Stimulated activated CD8-positive, alpha-beta memory T cell treated with anti-CD3 and anti-CD28 coated beads, Interleukin-12 subunit alpha, Interleukin-12 subunit beta, amount 100 ng/mL, for 1 hour (primary cell): ENCODE measurements around the gene FOLR3.
"Not testable (repeated sequence)": the region's sequence is repeated elsewhere in the genome, so short reads cannot be mapped to it uniquely, and the experiment has no call there.

ENCODE experiments used
- DNase-seq: peaks from one replicate; pipeline ENCODE4 v3.0.0-alpha.2; 2020; ENCODE audit warnings: low read depth

FOLR3 gene

DNA sequence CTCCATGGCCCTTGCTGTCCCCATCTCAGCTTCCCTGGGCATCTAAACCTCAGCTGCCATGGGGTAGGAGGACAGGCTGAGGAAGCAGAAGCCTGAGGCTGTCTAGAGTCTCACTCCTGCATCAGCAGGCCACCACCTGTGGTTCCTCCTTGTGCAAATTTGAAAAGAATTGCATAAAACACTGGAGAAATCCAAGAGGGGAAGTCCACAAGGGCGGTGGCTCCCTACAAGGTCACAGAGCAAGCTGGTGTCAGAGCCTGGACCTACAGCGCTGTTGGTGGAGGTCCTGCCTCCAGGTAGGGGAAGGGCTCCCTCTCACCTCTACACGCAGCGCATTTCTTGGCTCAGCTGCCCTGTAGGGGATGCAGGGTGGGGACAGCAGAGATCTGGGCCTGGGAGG lies at the start of gene FOLR3:
Gene FOLR3 (plus strand): TSS at position 253 of the 400 bp plus-strand sequence. CDS start 228 bp downstream, outside the sequence.
- DNase-seq, result not testable (repeated sequence)

DNA sequence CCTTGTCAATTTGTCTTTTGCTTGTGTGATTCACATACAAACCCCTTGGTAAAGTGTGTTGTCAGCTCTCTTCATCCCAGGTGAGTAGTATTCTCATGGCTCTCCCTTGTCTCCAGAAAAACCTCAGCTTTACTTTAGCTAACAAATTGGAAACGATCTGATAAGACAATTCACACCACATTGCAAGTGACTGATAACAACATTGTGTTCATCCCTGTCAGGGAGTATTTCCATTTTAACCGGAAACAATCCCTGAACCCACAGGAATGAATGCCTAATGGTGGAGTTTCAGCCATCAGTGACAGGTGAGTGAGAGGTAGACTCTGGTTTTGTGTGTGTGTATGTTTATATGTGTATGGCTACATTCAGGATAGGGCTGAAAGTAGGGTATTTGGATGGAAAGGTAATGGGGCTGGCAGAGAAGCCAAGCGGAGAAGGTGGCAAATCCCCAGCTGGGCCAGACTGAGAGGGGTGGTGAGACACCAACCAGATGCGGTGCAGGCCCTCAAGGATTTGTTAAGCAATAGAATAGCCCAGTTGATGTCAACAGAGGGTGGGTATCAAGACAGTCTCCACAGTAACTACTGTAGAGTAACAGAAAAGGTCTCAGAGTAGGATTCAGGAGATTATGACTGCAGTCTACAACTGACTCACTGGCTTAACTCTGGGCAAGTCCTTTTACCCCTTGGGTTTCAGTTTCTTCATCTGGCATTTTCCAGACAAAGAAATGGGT lies 47.3 kb upstream of the FOLR3 start:
- DNase-seq, result no peak

DNA sequence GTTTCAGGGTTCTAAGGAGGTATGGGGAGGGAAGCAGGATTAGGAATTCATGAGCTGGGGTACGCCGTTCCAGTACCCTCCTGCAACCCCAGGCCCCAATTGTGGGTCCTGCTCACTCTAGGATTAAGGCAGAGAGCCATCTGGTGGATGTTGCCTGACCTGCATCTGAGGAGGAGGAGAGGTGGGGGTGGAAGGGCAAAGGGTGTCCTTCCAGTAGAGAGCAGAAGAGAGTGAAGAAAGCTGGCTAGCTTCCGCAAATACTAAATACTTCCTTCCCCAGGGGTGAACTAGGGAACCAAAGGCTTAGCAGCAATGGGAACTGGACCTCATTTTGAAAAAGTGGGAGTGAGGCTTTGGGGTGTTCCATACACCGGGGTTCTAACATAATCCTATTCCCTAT lies 44.2 kb upstream of the FOLR3 start:
- peak; percentile 45 for DNase-seq

DNA sequence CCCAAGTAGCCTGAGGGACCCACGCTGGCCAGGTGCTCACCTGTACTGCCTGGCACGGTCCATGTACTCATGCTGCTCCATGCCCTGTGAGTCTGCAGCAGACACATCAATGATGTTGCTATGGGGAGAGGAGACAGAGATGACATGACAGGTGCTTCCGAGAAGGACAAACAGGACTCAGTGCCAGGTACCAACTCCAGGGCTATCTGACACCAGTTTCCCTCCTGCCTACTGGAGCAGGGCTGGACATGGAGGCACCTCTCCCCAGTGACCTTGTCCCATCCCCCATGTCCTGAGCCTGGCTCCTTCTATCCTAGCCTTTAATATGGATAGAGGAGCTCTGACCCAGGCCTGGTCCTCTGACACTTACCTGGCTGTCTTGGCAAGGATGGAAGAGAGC lies 36.8 kb upstream of the FOLR3 start:
- no peak for DNase-seq

DNA sequence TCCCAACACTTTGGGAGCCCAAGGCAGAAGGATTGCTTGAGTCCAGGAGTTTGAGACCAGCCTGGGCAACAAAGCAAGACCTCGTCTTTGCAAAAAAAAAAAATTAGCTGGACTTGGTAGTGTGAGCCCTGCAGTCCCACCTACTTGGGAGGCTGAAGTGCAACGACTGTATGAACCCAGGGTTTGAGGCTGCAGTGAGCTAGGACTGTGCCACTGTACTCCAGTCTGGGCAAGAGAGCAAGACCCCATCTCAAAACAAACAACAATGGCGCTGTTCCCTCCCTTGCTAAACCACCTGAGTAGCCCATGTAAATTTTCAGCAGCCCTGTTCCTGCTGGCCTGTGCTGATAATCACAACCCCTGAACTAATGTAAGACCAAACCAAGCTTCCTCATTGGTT lies 35.5 kb upstream of the FOLR3 start:
- DNase-seq, result no peak

DNA sequence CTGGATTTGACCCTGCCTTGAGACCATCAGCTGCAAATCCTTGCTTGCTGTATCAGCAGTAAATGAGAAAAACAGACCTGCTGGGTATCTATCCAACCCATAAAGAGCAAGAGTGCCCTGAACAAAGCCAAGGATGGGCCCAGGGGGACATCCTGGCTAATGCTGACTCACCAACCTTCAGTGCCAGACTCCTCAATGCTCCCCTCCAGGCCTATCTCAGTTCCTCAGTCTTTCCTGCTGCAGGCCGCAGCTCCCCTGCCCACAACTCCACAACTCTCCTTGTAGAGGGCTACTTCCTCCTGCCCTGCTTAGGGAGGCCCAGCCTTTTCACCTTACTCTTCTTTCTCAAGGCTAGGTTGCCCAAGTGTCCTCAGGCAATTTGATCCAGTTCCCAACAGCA lies 35.1 kb upstream of the FOLR3 start:
- no peak for DNase-seq

DNA sequence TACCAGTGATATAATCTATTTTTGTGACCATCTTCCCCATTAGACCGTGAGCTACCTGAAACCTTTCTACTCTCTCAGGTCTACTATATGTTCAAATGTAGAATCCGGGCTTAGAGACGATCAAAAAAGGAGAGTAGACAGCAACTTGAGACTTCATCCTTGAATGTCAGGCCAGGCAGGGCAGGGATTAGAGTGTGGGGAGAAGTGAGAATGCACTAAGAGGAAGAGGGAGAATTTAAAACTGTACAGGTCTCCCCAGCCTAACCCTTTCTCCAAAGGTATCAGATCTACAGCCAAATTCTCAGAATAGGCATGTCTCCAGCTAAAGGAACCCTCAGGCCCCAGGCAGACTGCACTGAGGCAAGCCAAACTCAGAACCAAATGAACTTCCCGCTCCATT lies 33.4 kb upstream of the FOLR3 start:
- DNase-seq, result no peak

DNA sequence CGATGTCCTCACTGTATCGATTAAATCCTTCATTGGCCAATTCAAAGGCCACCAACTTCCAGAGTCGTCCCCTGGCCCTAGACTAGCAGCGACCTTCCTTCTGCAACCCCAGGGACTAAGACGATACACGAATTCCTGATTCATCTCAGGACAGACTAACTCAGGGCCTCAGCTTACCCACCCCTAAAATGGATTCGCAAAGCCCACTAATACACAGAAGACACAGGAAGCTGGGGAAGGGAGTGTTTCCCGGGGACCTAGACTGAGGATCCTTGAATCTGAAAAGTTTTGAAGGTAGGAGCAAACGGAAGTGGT lies 32.9 kb upstream of the FOLR3 start:
- no peak for DNase-seq

DNA sequence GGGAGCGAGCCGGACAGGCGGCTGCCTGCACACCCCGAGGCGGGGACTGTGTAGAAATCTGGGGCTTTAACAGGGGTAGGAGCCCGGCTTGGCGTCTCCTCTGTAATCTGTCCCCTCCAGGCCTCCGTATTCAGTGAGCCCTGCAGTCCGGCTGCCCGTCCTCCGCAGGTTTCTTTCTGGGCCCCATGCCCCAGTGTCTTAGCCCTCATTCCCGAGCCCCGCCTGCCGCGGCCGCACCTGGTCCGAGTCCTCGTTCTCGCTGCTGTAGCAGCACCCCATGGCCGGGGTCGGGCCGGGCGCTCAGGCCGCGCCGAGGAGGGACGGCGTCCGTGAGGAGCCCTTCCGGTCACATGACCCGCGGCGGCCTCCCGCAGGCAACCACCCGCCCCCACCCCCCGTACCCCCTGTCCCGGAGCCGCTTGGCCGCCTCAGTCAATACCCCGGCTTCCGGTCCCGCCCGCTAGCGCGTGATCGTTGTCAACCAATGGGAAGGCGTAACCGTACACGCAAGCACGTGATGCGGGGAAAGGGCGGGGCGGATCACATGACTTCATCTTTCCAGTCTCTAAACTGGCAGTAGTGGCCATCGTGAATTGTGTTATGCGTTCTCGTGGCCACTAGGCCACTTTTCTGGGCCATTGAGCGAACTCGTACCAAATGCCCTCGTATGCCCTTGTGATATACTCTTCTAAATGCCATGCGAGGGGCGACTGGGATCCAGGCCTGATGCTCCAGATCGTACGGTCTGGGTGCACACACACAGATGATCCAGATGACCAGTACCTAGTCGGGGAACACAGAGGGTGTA lies 32.4 kb upstream of the FOLR3 start, which contains the start of gene LAMTOR1:
Gene LAMTOR1 (minus strand): TSS at position 352 of the 808 bp plus-strand sequence. CDS start 73 bp downstream, at position 279.
- DNase-seq, result peak; percentile 98

DNA sequence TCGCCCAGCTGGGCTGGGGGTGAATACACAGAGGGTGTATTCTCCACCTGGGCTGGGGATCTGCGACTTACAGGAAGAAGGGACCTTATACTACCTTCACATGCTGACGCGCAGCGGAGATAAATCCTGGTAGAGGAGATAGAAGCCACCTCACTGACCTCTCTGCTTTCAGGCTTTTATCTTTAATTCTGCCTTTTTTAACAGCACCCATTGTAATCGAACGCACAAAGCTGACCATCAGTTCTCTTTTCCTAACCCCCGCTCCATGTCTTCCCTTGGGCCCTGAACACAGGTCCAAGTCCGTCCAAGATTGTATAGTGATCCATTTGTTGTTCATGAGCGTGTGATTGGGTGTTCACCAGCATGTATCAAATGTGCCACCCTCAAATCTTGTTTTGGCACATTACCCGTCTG lies 31.8 kb upstream of the FOLR3 start:
- DNase-seq, result no peak

DNA sequence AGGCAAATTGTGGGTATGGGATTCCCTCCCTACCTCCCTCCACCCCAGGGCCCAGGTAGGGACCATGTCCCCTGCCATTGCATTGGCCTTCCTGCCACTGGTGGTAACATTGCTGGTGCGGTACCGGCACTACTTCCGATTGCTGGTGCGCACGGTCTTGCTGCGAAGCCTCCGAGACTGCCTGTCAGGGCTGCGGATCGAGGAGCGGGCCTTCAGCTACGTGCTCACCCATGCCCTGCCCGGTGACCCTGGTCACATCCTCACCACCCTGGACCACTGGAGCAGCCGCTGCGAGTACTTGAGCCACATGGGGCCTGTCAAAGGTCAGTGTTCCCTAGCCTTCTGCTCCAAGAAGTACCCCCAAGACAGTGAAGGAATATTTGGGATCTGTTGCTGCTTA lies 29.6 kb upstream of the FOLR3 start, which contains the start of gene TOMT:
Gene TOMT (plus strand): TSS at position 37 of the 400 bp plus-strand sequence. CDS start 28 bp downstream, at position 65.
- DNase-seq, result no peak

DNA sequence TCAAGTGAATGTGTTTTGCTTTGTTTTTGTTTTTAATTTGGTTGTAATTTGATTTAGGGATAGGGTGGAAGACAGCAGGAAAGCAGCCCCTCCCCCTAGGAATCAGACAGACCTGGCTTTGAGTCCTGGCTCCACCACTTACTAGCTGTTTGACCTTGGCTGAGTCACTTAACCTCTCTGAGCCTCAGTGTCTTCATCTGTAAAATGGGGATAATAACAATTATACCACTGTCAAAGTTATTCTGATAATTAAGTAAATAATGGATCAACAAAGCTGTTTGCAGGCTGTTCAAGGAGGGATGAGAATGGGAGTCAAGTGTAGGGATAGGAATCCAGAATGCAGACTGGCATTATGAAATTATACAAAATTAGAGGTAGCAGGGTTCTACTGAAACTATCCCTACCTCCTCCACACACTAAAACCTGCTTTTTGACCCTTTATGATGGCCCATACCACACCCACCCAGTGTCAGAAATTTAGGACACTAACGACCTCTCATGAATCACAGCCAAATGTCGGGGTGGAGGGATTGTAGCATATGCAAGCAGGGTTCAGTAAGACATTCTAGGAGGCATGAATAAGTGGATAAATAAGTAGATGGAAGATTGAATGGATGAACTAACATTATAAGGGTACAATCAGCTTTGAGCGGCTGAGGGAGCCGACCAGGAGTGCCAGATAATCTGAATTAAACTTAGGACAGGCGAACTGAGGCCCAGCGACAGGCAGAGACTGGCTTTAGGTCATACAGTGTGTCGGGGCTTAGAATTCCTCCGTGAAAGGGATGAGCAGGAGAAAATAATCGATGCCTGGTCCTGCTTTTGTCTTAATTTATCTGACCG lies 24.0 kb upstream of the FOLR3 start:
- no peak for DNase-seq

DNA sequence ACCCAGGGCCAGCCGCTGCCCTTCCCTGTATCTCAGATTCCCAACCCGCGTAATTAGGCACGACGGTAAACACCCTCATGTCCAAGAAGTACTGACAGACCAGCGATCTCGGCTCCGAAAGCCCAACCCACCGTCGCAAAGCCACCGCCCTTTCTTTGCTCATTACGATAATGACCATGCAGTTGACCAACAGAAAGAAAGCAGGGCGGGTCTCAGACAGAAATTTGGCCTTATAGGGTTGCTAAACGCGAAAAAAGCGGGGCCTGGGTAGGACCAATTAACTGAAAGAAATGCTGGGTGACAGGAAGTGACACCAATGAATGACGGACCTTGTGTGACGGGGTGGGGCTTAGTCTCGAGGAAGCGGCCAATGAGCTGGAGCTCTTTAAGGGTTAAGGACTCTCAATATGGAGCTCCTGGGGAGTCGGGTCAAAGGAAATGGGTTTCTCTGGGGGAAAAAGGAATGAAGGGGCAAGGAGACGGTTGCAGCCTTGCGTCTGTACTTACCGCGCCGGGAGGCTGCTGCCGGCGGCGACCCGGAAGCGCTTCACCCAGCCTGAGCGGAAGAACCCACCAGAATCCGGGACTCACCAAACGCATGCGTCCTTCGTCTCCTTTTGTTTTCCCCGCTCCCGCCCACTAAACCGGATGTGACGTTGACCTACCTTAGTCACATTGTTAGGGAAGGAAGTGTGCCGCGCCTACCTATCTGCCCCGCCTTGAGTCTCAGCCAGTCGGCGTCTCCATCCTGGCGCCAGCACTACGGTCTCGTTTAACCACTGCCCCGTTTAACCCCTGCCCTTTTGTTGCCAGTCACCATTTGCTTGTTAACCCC lies 23.2 kb upstream of the FOLR3 start, which contains the start of gene ANAPC15:
Gene ANAPC15 (minus strand): TSS at position 553 of the 835 bp plus-strand sequence. CDS start 1,419 bp downstream, outside the sequence.
- peak; percentile 97 for DNase-seq

DNA sequence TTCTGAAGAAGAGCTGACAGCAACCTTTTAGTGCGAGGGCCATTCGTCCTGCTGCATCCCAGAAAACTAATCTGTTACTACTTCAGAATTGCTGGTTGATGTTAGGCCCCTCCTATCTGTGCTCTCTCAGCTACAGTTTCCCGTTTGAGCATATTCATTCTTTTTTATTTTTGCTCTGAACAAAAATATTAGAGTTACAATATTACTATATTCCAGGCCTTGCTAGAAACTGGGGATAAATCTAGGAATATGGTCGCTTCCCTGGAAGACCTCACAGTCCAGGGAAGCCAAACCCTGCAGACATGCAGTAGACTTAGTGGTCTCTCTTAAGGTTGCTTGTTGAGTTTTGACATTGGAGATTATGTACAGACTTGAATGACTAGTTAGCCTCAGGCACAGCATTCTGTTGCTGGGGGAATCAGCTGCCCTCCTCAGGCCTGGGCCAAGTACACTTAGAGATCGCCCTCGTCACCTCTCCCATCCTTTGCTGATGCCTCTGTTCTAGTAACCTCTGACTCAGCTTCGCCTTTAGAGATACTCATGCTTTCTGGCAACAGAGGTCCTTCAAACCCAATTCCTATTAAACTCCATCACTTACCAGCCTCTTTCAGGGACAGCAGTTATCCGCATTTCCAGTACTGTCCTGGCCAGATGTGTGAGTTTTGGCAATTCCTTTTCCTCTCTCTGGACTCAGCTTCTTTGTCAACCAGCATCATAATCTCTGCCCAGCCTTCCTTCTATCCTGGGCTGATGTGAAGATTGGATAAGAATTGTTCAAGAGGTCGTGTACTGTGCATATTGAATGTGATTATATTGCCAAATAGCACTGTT lies 22.3 kb upstream of the FOLR3 start:
- DNase-seq, result no peak

DNA sequence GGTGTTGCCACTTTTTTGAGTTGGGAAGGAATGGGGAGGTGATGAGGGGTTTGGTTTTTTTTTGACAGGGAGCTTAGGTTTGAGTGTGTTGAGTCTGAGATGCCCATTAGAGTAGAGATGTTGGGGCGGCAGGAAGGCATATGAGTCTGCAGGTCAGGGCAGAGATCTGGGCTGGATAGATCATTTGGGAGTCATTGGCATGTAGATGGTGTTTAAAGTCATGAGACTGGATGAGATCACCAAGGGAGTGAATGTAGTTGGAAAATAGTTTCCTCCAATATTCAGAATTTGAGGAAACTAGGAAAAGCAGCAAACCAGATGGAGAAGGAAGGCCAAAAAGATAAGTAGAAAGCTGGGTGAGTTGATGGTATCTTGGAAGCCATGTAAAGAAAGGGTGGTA lies 21.0 kb upstream of the FOLR3 start:
- no peak for DNase-seq

DNA sequence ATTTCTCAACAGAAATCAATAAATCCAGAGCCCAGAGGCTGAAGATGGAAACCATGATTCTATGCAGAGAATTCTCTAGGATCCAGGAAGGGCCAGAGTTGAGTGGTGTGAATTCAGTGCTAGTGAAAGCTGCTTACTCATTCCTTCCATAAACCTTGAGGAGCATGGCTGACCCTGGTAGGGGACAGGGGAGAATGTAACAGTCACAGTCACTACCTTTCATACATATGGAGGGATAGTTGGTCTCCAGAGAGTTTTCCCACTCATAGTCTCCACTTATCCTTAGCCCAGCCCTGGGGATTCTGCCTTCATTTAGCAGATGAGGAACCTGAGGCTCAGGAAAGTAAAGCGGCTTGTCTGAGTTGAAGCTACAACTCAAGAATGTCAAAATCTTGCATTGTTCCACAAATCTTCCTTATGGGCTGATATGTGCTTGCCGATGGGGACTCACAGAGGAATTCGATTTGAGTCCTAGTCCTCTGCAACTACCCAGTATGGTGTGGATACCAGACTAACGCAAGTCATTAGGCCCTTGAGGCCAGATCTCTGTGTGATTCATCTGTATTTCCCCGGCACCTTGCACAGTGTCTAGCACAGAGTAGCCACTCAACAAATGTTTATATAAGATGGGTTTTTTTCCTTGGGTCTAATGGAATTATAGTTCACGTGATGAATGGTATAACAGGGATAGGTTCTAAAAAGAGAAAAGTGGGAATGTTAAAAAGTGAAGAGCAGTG lies 19.3 kb upstream of the FOLR3 start:
- no peak for DNase-seq

DNA sequence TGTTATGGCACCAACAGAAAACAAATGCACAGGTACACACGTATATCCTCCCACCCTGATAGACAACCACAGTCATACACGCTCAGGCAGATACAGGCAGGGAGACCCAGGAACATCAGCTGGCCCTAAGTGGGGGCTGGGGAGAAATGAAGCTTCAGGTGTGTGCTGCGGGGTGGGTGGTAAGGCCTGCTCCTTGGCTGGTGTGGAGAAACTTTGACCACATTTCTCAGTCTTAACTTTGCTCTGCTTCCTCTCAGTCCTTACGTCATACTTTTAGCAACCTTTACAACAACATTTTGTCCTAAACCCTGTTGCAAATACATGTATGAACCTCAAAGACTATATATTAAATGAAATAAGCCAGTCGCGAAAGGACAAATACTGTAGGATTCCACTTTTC lies 16.3 kb upstream of the FOLR3 start:
- no peak for DNase-seq

DNA sequence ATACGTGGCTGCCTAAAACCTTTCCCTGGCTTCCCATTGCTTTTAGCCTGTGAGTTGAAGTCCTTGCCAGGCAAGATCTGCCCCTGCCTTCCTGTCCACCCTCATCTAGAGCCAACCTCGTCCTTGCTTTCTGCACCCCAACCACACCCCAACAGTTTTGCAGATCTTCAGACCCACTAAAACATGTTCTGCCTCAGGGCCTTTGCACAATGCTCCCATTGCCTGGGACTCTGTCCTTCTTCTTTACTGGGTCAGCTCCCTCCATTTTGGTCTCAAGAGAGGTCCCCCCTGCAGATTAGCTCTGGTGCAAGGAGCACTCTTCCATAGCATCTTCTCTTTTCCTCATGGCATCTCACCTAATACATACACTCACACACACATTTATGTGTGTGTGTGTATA lies 14.6 kb upstream of the FOLR3 start:
- no peak for DNase-seq

DNA sequence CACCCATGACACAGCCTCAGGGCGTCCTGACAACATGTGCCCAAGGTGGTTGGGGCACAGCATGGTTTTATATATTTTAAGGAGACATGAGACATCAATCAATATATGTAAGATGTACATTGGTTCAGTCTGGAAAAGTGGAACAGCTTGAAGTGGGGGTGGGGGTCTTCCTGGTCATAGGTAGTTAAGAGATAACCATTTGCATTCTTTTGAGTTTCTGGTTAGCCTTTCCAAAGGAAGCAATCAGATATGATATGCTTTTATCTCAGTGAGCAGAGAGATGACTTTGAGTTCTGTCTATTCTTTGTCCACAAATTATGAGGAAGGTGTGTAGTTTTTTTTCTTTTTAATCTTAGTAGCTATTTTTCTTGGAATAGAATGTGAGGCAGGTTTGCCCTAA lies 12.9 kb upstream of the FOLR3 start:
- DNase-seq, result no peak
